ENCODE data around the gene MAPK4. TPM values are rescaled to one million over a fixed set of nuclear protein-coding genes. Genes with fewer than 3 reads are reported as not detected.

MAPK4 gene
- total RNA-seq, 4 donors from 2014 or later = 0.13 to 3.1 (median 0.61) TPM

- TF ChIP-seq POLR2A (IDR thresholded peaks at IDR 0.05) = no peak
- no peak for TF ChIP-seq CTCF (IDR thresholded peaks at IDR 0.05)
Observed at GRCh38 chr18:50753311-50753710, 193.4 kb downstream of the MAPK4 start.

GRCh38 chr18:50754297-50754696 is 194.4 kb downstream of the MAPK4 start:
- intact Hi-C loops (cut with DNase I) = no loop called here
- no peak for DNase-seq
- H3K4me1 ChIP-seq = no peaks in the 10 kb centered on the region
- 88 to 96% methylated on average over 3 of the region's 3 CpGs for WGBS, 2 donors
- H3K27ac ChIP-seq = no peak overlapping the region
- peaks cover 0 to 22% (median 0%) of the 10 kb centered on the region in 4 donors for H3K27me3 ChIP-seq
- no peak for TF ChIP-seq CTCF (IDR thresholded peaks at IDR 0.05)
- TF ChIP-seq POLR2A (IDR thresholded peaks at IDR 0.05) = no peak
- no peaks in the 10 kb centered on the region for H3K36me3 ChIP-seq
- H3K9me3 ChIP-seq = no peaks in the 10 kb centered on the region
- H3K4me3 ChIP-seq = no peak overlapping the region

More at GRCh38 chr18:50753311-50753710, 193.4 kb downstream of the MAPK4 start:
- Histone ChIP-seq H3K4me1 (no peaks in the 10 kb centered on the region), H3K36me3 (no peaks in the 10 kb centered on the region), H3K27me3 (peaks cover 0 to 31% (median 0%) of the 10 kb centered on the region in 4 donors), H3K27ac (no peak overlapping the region), H3K9me3 (no peaks in the 10 kb centered on the region), H3K4me3 (no peak overlapping the region)
- intact Hi-C loops (cut with DNase I) = no loop called here
- no peak for DNase-seq
- WGBS, 2 donors = 33 to 89% methylated on average over 1 of the region's 1 CpG

GRCh38 chr18:50757358-50757757 is 197.5 kb downstream of the MAPK4 start:
- no peaks in the 10 kb centered on the region for H3K4me1 ChIP-seq
- H3K36me3 ChIP-seq = no peaks in the 10 kb centered on the region
- WGBS, 2 donors = 63 to 77% methylated on average over 7 of the region's 7 CpGs
- H3K9me3 ChIP-seq = no peaks in the 10 kb centered on the region
- intact Hi-C loops (cut with DNase I) = no loop called here
- DNase-seq = no peak
- no peak overlapping the region for H3K4me3 ChIP-seq
- H3K27ac ChIP-seq = peak overlapping the region; percentile 26 to 72 (median 38)
- TF ChIP-seq CTCF (IDR thresholded peaks at IDR 0.05) (no peak), POLR2A (IDR thresholded peaks at IDR 0.05) (no peak)
- H3K27me3 ChIP-seq = peaks cover 0 to 6% (median 0%) of the 10 kb centered on the region in 4 donors

- H3K4me3 ChIP-seq = no peak overlapping the region
- TF ChIP-seq POLR2A (IDR thresholded peaks at IDR 0.05) = no peak
- no peak for TF ChIP-seq CTCF (IDR thresholded peaks at IDR 0.05)
- no peaks in the 10 kb centered on the region for H3K36me3 ChIP-seq
- no peak for DNase-seq
- no peak overlapping the region for H3K27ac ChIP-seq
- no peaks in the 10 kb centered on the region for H3K27me3 ChIP-seq
- peaks cover 0 to 24% (median 6%) of the 10 kb centered on the region in 3 donors for H3K9me3 ChIP-seq
- intact Hi-C loops (cut with DNase I) = no loop called here
- no peaks in the 10 kb centered on the region for H3K4me1 ChIP-seq
Observed at GRCh38 chr18:50769463-50769862, 209.6 kb downstream of the MAPK4 start.

- no peaks in the 10 kb centered on the region for H3K4me1 ChIP-seq
- H3K4me3 ChIP-seq = no peak overlapping the region
- TF ChIP-seq CTCF (IDR thresholded peaks at IDR 0.05) (no peak), POLR2A (IDR thresholded peaks at IDR 0.05) (no peak)
- intact Hi-C loops (cut with DNase I) = no loop called here
- H3K9me3 ChIP-seq = peaks cover 0 to under 1% (median 0%) of the 10 kb centered on the region in 3 donors
- DNase-seq = no peak
- no peaks in the 10 kb centered on the region for H3K36me3 ChIP-seq
- 79 to 88% methylated on average over 8 to 9 of the region's 9 CpGs for WGBS, 2 donors
- no peak overlapping the region for H3K27ac ChIP-seq
- H3K27me3 ChIP-seq = no peaks in the 10 kb centered on the region
Observed at GRCh38 chr18:50775207-50775606, 215.3 kb downstream of the MAPK4 start.

Measured in esophagus squamous epithelium (tissue), 5 donors.